ENCODE data around the gene BNIP1.
A peak's percentile ranks its signal among the peaks of the same experiment; 100 is the strongest.

BNIP1 gene

DNA sequence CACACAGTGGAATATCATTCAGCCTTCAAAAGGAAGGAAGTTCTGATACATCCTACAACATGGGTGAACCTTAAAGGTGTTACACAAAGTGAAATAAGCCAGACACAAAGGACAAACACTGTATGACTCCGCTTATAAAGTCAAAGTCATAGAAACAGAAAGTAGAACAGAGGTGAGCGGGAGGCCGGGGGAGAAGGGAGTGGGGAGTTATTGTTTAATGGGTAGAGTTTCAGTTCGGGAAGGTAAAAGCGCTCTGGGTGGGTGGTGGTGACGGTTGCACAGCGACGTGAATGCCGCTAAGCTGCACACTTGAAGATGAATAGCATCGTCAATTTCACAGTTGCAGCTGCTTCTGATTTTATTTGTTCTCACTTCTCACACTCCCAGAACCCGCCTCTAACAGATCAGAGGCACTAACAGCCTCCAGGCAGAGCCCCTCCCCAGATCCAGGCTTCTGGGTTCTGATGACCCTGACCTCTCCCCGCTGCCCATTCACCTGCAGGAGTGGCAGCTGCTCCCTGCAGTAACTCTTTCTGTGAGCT lies 34.1 kb downstream of the BNIP1 start:
- TF ChIP-seq CTCF (IDR thresholded peaks at IDR 0.05; ENCODE audit: low read depth, low read length), result no peak
- no peak overlapping the region for H3K4me3 ChIP-seq (replicated peaks in 1 of 2; ENCODE audit: low read depth in 2 of 2, low read length in 2 of 2)
- DNase-seq (ENCODE audit: low read depth in 2 of 2), result no peak

- no peak overlapping the region for H3K4me3 ChIP-seq (replicated peaks in 1 of 2; ENCODE audit: low read depth in 2 of 2, low read length in 2 of 2)
- peak in 1 of 2 donors; percentile 12 for DNase-seq (ENCODE audit: low read depth in 2 of 2)
- TF ChIP-seq CTCF (IDR thresholded peaks at IDR 0.05; ENCODE audit: low read depth, low read length), result no peak
Measured at GRCh38 chr5:173180331-173180730, 36.0 kb downstream of the BNIP1 start.

DNA sequence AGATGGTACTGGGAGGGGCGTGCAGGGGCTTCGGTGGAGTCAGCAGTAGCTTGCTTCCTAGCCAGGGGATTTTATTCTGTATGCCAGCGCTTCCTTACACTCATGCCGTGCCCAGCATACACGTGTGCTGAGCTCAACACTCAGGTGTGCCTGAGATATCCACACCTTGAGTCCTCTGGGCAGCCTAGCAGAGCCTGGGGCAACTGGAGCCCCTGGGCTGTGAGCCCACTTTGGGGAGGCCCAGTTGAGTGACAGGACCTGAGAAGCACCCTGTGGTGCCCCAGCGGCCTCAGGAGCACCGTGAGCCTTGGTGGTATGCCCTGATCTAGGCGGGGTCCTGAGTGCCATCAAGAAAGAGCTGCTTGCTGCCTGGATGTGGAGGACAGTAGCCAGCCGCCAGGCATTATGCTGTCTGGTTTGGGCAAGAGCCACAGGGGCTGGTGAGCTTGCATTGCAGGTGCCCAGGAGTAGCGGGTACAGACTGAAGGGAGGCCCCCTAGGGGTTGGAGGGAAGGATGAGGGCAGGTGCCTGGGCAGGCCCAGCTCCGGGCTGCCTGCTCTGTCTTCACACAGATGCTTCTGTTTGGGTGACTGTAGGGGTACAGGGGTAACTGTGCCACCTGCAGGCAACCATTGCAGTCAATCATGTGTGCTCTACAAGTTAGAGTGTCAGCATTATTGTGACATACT lies 42.9 kb downstream of the BNIP1 start:
- no peak for DNase-seq (ENCODE audit: low read depth in 2 of 2)
- no peak for TF ChIP-seq CTCF (IDR thresholded peaks at IDR 0.05; ENCODE audit: low read depth, low read length)
- no peak overlapping the region for H3K4me3 ChIP-seq (replicated peaks in 1 of 2; ENCODE audit: low read depth in 2 of 2, low read length in 2 of 2)

DNA sequence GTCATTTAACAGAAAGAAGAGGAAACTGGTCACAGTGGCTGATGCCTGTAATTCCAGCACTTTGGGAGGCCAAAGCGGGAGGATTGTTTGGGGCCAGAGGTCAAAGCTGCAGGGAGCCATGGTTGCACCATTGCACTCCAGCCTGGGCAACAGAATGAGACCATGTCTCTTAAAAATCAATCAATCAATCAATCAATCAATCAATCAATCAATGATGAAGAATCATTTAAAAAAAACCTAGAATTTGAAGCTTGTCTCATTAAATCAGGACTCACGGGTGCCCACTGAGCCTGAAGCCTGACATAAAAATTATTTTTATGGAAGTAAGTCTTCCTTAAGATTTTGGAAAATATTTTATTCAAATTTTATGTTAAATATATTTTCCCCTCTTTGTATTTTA lies 43.9 kb downstream of the BNIP1 start:
- TF ChIP-seq CTCF (IDR thresholded peaks at IDR 0.05; ENCODE audit: low read depth, low read length), result no peak
- DNase-seq (ENCODE audit: low read depth in 2 of 2), result no peak
- H3K4me3 ChIP-seq (replicated peaks in 1 of 2; ENCODE audit: low read depth in 2 of 2, low read length in 2 of 2), result no peak overlapping the region

GRCh38 chr5:173191015-173191414 lies 46.7 kb downstream of the BNIP1 start:
- TF ChIP-seq CTCF (IDR thresholded peaks at IDR 0.05; ENCODE audit: low read depth, low read length), result no peak
- no peak overlapping the region for H3K4me3 ChIP-seq (replicated peaks in 1 of 2; ENCODE audit: low read depth in 2 of 2, low read length in 2 of 2)
- no peak for DNase-seq (ENCODE audit: low read depth in 2 of 2)

DNA sequence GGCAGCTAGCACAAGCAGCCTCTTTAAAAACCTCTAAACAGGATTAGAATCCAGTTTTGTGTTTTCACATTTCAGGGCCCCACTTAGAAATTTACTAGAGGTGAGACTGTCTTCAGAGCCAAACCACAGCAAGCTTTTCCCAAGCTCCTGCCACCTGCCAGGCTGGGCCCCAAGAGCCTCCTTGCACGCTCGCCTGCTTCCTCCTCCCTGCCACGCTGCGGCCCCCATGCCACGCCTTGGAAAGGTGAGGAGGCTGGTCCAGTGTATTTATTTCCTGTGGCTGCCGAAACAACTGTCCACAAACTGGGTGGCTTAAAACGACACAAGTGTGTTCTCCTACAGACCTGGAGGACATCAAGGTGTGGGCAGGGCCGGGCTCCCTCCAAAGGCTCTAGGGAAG lies 47.2 kb downstream of the BNIP1 start:
- DNase-seq (ENCODE audit: low read depth in 2 of 2), result no peak
- TF ChIP-seq CTCF (IDR thresholded peaks at IDR 0.05; ENCODE audit: low read depth, low read length), result no peak
- H3K4me3 ChIP-seq (replicated peaks in 1 of 2; ENCODE audit: low read depth in 2 of 2, low read length in 2 of 2), result no peak overlapping the region

DNA sequence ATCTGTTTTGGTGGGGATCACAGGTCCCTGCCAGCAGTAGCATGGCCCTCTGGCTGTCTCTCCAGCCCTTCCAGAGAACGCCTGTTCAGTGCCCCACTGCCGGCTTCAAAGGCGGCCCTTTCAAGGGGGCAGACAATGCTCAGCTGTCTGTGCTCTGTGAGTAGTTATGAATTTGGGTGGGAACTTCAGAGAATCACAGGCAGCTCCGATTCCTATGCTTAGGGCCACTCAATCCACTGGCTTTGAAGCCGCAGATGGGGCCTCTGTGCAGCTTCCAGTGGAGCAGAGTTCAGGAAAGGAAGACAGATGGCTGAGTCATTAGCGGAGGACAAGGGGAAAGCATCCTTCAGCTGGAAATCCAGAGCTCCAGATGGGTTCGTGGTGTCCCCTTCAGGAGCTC lies 48.2 kb downstream of the BNIP1 start:
- TF ChIP-seq CTCF (IDR thresholded peaks at IDR 0.05; ENCODE audit: low read depth, low read length), result no peak
- DNase-seq (ENCODE audit: low read depth in 2 of 2), result no peak
- H3K4me3 ChIP-seq (replicated peaks in 1 of 2; ENCODE audit: low read depth in 2 of 2, low read length in 2 of 2), result no peak overlapping the region

Data from cardiac fibroblast (primary cell).